ENCODE data around the gene LONRF3.

GRCh38 chrX:118980761-118981160 lies 6.3 kb downstream of the LONRF3 start:
- TF ChIP-seq PREB (CRISPR knock-in tag; IDR thresholded peaks at IDR 0.05; ENCODE audit: borderline replicate concordance) (no peak), CTCF (IDR thresholded peaks at IDR 0.05) (no peak), PRDM15 (CRISPR knock-in tag; IDR thresholded peaks at IDR 0.05) (no peak), ETV6 (CRISPR knock-in tag; IDR thresholded peaks at IDR 0.05) (no peak), IRF2 (CRISPR knock-in tag; IDR thresholded peaks at IDR 0.05; ENCODE audit: borderline replicate concordance, low read depth) (no peak), MAX (CRISPR knock-in tag; IDR thresholded peaks at IDR 0.05) (no peak), NFE2L1 (CRISPR knock-in tag; IDR thresholded peaks at IDR 0.05) (no peak), USF2 (CRISPR knock-in tag; IDR thresholded peaks at IDR 0.05) (no peak), ZMAT4 (CRISPR knock-in tag; IDR thresholded peaks at IDR 0.05) (no peak), SP1 (CRISPR knock-in tag; conservative IDR thresholded peaks at IDR 0.05) (no peak), CREM (CRISPR knock-in tag; IDR thresholded peaks at IDR 0.05) (no peak)
